ENCODE results near the gene PDE7B.

The PDE7B gene

GRCh38 chr6:136038531-136038930, 187.0 kb downstream of the PDE7B start:
- TF ChIP-seq CTCF (IDR thresholded peaks at IDR 0.05; ENCODE audit: control extremely low read depth, extremely low read depth, low read depth, missing control alignments): no peak
- DNase-seq (ENCODE audit: extremely low spot score): no peak
- POLR2A ChIA-PET: no interaction called here
- CTCF ChIA-PET: no interaction called here

- POLR2A ChIA-PET: no interaction called here
- DNase-seq (ENCODE audit: extremely low spot score): no peak
- CTCF ChIA-PET: no interaction called here
- no peak for TF ChIP-seq CTCF (IDR thresholded peaks at IDR 0.05; ENCODE audit: control extremely low read depth, extremely low read depth, low read depth, missing control alignments)
These were observed 187.7 kb downstream of the PDE7B start for GRCh38 chr6:136039185-136039584.

- TF ChIP-seq CTCF (IDR thresholded peaks at IDR 0.05; ENCODE audit: control extremely low read depth, extremely low read depth, low read depth, missing control alignments): no peak
- DNase-seq (ENCODE audit: extremely low spot score): no peak
- POLR2A ChIA-PET: no interaction called here
- CTCF ChIA-PET: interaction anchor here (0.9 to 1.5 kb wide), 2 partner anchors 10 to 27 kb away, joined by 3 to 5 read pairs; no protein-coding TSS in a partner anchor
These were observed 199.0 kb downstream of the PDE7B start for GRCh38 chr6:136050475-136050874.

GRCh38 chr6:136051140-136051775, 199.8 kb downstream of the PDE7B start:
- ChIA-PET POLR2A (no interaction called here), CTCF (interaction anchor here (0.9 to 1.5 kb wide), 3 partner anchors 9 to 26 kb away, joined by 3 to 5 read pairs (median 3); no protein-coding TSS in a partner anchor)
- no peak for TF ChIP-seq CTCF (IDR thresholded peaks at IDR 0.05; ENCODE audit: control extremely low read depth, extremely low read depth, low read depth, missing control alignments)
- no peak for DNase-seq (ENCODE audit: extremely low spot score)

GRCh38 chr6:136052031-136052430, 200.5 kb downstream of the PDE7B start:
- no peak for DNase-seq (ENCODE audit: extremely low spot score)
- ChIA-PET POLR2A (no interaction called here), CTCF (interaction anchor here (0.9 to 1.5 kb wide), 2 partner anchors 8 to 20 kb away, joined by 3 to 5 read pairs; no protein-coding TSS in a partner anchor)
- no peak for TF ChIP-seq CTCF (IDR thresholded peaks at IDR 0.05; ENCODE audit: control extremely low read depth, extremely low read depth, low read depth, missing control alignments)

GRCh38 chr6:136058852-136059251, 207.4 kb downstream of the PDE7B start:
- CTCF ChIA-PET: no interaction called here
- DNase-seq (ENCODE audit: extremely low spot score): no peak

More at GRCh38 chr6:136058852-136059251, 207.4 kb downstream of the PDE7B start:
- TF ChIP-seq CTCF (IDR thresholded peaks at IDR 0.05; ENCODE audit: control extremely low read depth, extremely low read depth, low read depth, missing control alignments): no peak
- POLR2A ChIA-PET: no interaction called here

All from GM10248 (cell line).